Measurements from ENCODE around the gene SH3RF3. TPM values are rescaled to one million over a fixed set of nuclear protein-coding genes. Genes with fewer than 3 reads are reported as not detected.

The SH3RF3 gene
- total RNA-seq, 1 experiment from 2014 or later = not detected

GRCh38 chr2:109144721-109145120 lies 15.7 kb downstream of the SH3RF3 start:
- Histone ChIP-seq H3K4me1 (ENCODE audit: control insufficient read depth in 1 of 2, insufficient read depth in 2 of 2, low read length in 2 of 2) (peaks cover 0 to 3% of the 10 kb centered on the region in 2 experiments; a peak in 1 of 4 replicates), H3K4me2 (ENCODE audit: low read length) (no peak overlapping the region), H3K9me2 (ENCODE audit: insufficient read depth) (no peaks in the 10 kb centered on the region), H2AFZ (ENCODE audit: low read depth, low read length, poor library complexity, severe bottlenecking) (no peak overlapping the region), H4K20me1 (ENCODE audit: insufficient read depth) (no peaks in the 10 kb centered on the region), H3K36me3 (ENCODE audit: control insufficient read depth in 1 of 2, insufficient read depth in 2 of 2, low read length in 2 of 2) (no peaks in the 10 kb centered on the region), H3K27ac (ENCODE audit: low read depth, low read length) (no peak overlapping the region), H3K27me3 (ENCODE audit: insufficient read depth, low read length) (no peaks in the 10 kb centered on the region), H3K9ac (ENCODE audit: low read length) (no peak overlapping the region), H3K79me2 (ENCODE audit: insufficient read depth, low read length) (no peaks in the 10 kb centered on the region), H3K4me3 (replicated peaks in 1 of 2; ENCODE audit: low read depth in 1 of 2, low read length in 2 of 2) (no peak overlapping the region), H3K9me3 (ENCODE audit: control insufficient read depth in 1 of 2, insufficient read depth in 1 of 2, low read depth in 1 of 2, low read length in 2 of 2) (no peaks in the 10 kb centered on the region)
- no peak for TF ChIP-seq ZBTB33 (IDR thresholded peaks at IDR 0.05; ENCODE audit: extremely low read depth, insufficient replicate concordance, low read length)
- TF ChIP-seq SRF (IDR thresholded peaks at IDR 0.05; ENCODE audit: low read depth) = no peak
- TF ChIP-seq POLR2A (IDR thresholded peaks at IDR 0.05; ENCODE audit: borderline replicate concordance, extremely low read depth, insufficient read depth, insufficient read length) = no peak
- TF ChIP-seq EZH2phosphoT487 (IDR thresholded peaks at IDR 0.05; ENCODE audit: borderline replicate concordance) = no peak
- TF ChIP-seq POLR2AphosphoS5 (IDR thresholded peaks at IDR 0.05; ENCODE audit: low read depth, low read length) = no peak
- TF ChIP-seq SIN3A (IDR thresholded peaks at IDR 0.05; ENCODE audit: low read depth) = no peak
- no peak for TF ChIP-seq SP1 (IDR thresholded peaks at IDR 0.05; ENCODE audit: low read depth)
- no peak for TF ChIP-seq RAD21 (IDR thresholded peaks at IDR 0.05; ENCODE audit: low read depth)
- TF ChIP-seq EZH2 (IDR thresholded peaks at IDR 0.05) = no peak
- TF ChIP-seq ZNF274 (IDR thresholded peaks at IDR 0.05; ENCODE audit: low read depth, low read length) = no peak
- no peak for TF ChIP-seq EGR1 (IDR thresholded peaks at IDR 0.05; ENCODE audit: low read depth)
- intact Hi-C loops (cut with micrococcal nuclease) = no loop called here
- DNase-seq (ENCODE audit: low read depth, low spot score) (no peak), ATAC-seq (no peak)
- CTCF ChIA-PET = no interaction called here
- POLR2A ChIA-PET = no interaction called here
- RAD21 ChIA-PET (ENCODE audit: low non-redundant PET in 1 of 2, low total read pairs in 2 of 2, uncharacterized antibody in 2 of 2, unreplicated experiment in 2 of 2) = no interaction called here
- no TSS peak for BruUV-seq (replicated peaks)

Measured in HCT116 (cell line).